Naive B cell (primary cell): ENCODE data around the gene RACK1. TPM values are rescaled to one million over a fixed set of nuclear protein-coding genes. Genes with fewer than 3 reads are reported as not detected.
A peak's percentile ranks its signal among the peaks of the same experiment; 100 is the strongest.
"Not testable (repeated sequence)": the region's sequence is repeated elsewhere in the genome, so short reads cannot be mapped to it uniquely, and the experiment has no call there.

Experiments used
- ATAC-seq, 2 donors: fragments of 150-1000 bp; cut with Tn5 transposase; 2 replicates each; pipeline ENCODE4 v1.10.0; 2021; ENCODE audit warnings: low read depth in 2 of 2, mild to moderate bottlenecking in 2 of 2, moderate library complexity in 2 of 2
- DNase-seq: peaks from one replicate; pipeline ENCODE4 v3.0.0; 2022
- H3K27ac Mint-ChIP-seq, 6 donors: one replicate each; pipeline ENCODE4 v1.8.0; 2020 to 2022; ENCODE audit warnings: mild to moderate bottlenecking in 6 of 6, mixed read lengths in 6 of 6, moderate library complexity in 5 of 6, inconsistent platforms in 2 of 6
- H3K27me3 Mint-ChIP-seq, 3 donors: one replicate each; pipeline ENCODE4 v1.8.0; 2021 to 2022; ENCODE audit warnings: mixed read lengths in 3 of 3, mild to moderate bottlenecking in 1 of 3
- H3K36me3 Mint-ChIP-seq, 2 donors: one replicate each; pipeline ENCODE4 v1.8.0; 2020 to 2022; ENCODE audit warnings: mixed read lengths in 2 of 2, inconsistent platforms in 1 of 2, mild to moderate bottlenecking in 1 of 2
- H3K4me1 Mint-ChIP-seq, 3 donors: one replicate each; pipeline ENCODE4 v1.8.0; 2020 to 2022; ENCODE audit warnings: mixed read lengths in 3 of 3, inconsistent platforms in 1 of 3, mild to moderate bottlenecking in 1 of 3, moderate library complexity in 1 of 3
- H3K4me3 Mint-ChIP-seq, 8 donors: one replicate each; pipeline ENCODE4 v1.8.0; 2020 to 2022; ENCODE audit warnings: mild to moderate bottlenecking in 8 of 8, mixed read lengths in 8 of 8, moderate library complexity in 8 of 8, inconsistent platforms in 2 of 8
- H3K9me3 Mint-ChIP-seq, 7 donors: one replicate each; pipeline ENCODE4 v1.8.0; 2020 to 2022; ENCODE audit warnings: mixed read lengths in 7 of 7, mild to moderate bottlenecking in 5 of 7, inconsistent platforms in 2 of 7, moderate library complexity in 1 of 7
- polyA plus RNA-seq, 6 donors: library from polyadenylated mRNA; unstranded; fragments of 300-500 nt; fragmentation: Illumina TruSeq; gene quantifications; one replicate each; pipeline ENCODE4 v1.2.3, GENCODE V29; 2021; ENCODE audit warnings: low read depth in 6 of 6

Gene RACK1
- polyA plus RNA-seq, 6 donors from 2014 or later = 2,383 to 2,887 (median 2,526) TPM

DNA sequence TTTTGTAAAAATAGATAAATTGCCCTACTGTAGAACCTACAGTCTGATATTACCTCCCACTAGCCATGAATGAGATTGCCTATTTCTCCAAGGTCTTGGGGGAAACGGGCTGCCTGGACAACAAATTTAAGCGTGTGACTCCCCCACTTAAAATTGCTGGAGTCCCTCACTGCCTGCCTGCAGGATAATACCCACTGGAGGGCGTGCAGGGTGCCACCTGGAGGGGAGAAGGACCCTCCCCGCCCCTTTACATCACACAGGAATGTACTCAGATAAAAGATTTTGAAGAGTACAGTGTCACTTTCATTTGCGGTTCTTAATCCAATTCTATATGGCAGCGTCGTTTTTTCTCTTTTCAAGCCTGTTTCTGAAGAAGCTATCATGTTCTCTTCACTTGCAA lies 32.5 kb downstream of the RACK1 start:
- Mint-ChIP-seq H3K4me3 (peak overlapping the region in 1 of 8 donors; percentile 67), H3K9me3 (peaks cover 0 to 10% (median 4%) of the 10 kb centered on the region in 7 donors), H3K36me3 (peaks cover 4 to 8% of the 10 kb centered on the region in 2 donors), H3K4me1 (peaks cover 22 to 25% (median 22%) of the 10 kb centered on the region in 3 donors), H3K27me3 (peaks cover 7 to 17% (median 10%) of the 10 kb centered on the region in 3 donors), H3K27ac (no peak overlapping the region)
- DNase-seq (no peak), ATAC-seq (no peak)

- not testable (repeated sequence) for H3K27ac Mint-ChIP-seq, H3K36me3 Mint-ChIP-seq, ATAC-seq, H3K9me3 Mint-ChIP-seq, DNase-seq
- Mint-ChIP-seq H3K4me3 (peak overlapping the region in 1 of 8 donors; percentile 67), H3K27me3 (peaks cover 12 to 22% (median 15%) of the 10 kb centered on the region in 3 donors), H3K4me1 (peaks cover 23 to 27% (median 25%) of the 10 kb centered on the region in 3 donors)
Measured at GRCh38 chr5:181210698-181211097, 33.0 kb downstream of the RACK1 start.

- H3K27me3 Mint-ChIP-seq = peaks cover 16 to 27% (median 20%) of the 10 kb centered on the region in 3 donors
- DNase-seq, H3K4me3 Mint-ChIP-seq, H3K9me3 Mint-ChIP-seq, ATAC-seq, H3K36me3 Mint-ChIP-seq: not testable (repeated sequence)
- peak overlapping the region in 1 of 6 donors; percentile 51 for H3K27ac Mint-ChIP-seq
- H3K4me1 Mint-ChIP-seq = peaks cover 26 to 32% (median 29%) of the 10 kb centered on the region in 3 donors
Measured at GRCh38 chr5:181210148-181210547, 33.6 kb downstream of the RACK1 start.

- not testable (repeated sequence) for H3K4me3 Mint-ChIP-seq, H3K36me3 Mint-ChIP-seq, H3K27ac Mint-ChIP-seq, H3K9me3 Mint-ChIP-seq, DNase-seq, ATAC-seq
- H3K4me1 Mint-ChIP-seq = peaks cover 29 to 41% (median 33%) of the 10 kb centered on the region in 3 donors
- peaks cover 20 to 31% (median 22%) of the 10 kb centered on the region in 3 donors for H3K27me3 Mint-ChIP-seq
Measured at GRCh38 chr5:181209006-181209405, 34.7 kb downstream of the RACK1 start.

- H3K4me1 Mint-ChIP-seq = peaks cover 31 to 43% (median 38%) of the 10 kb centered on the region in 3 donors
- H3K27ac Mint-ChIP-seq = peak overlapping the region; percentile 55 to 100 (median 98)
- H3K27me3 Mint-ChIP-seq = peaks cover 20 to 32% (median 30%) of the 10 kb centered on the region in 3 donors
- no peak for ATAC-seq
- peaks cover 0 to 10% (median 4%) of the 10 kb centered on the region in 7 donors for H3K9me3 Mint-ChIP-seq
- DNase-seq = no peak
- H3K4me3 Mint-ChIP-seq = peak overlapping the region; percentile 86 to 98 (median 94)
- peaks cover 4 to 8% of the 10 kb centered on the region in 2 donors for H3K36me3 Mint-ChIP-seq
Measured at GRCh38 chr5:181207960-181208253, 35.8 kb downstream of the RACK1 start.

DNA sequence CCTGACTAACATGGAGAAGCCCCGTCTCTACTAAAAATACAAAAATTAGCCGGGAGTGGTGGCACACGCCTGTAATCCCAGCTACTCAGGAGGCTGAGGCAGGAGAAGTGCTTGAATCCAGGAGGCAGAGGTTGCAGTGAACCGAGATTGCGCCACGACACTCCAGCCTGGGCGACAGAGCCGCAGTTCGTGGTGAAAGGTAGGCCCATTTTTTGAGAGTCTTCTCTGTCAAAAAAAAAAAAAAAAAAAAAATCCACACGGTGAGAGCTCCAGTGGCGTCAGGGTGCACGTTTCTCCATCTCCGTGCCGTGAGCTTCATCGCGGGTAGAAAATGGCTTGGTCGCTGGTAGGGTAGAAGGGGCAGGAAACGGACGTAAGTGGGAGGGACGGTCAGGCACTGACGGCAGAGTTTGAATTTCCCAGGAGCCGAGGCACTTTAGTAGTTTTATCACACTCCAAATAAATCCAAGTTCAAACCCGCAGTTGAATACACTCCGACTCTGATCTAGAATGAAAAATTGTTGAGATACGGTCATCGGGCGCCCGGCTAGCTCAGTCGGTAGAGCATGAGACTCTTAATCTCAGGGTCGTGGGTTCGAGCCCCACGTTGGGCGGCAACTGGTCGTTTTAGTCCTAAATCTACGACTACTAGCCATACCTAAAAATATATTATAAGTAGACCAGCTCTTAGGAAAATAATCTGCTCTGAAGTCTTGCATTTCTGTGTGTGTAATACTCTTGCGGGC lies 36.3 kb downstream of the RACK1 start:
- H3K27ac Mint-ChIP-seq = peak overlapping the region; percentile 63 to 100 (median 98)
- peaks cover 31 to 43% (median 38%) of the 10 kb centered on the region in 3 donors for H3K4me1 Mint-ChIP-seq
- peaks cover 4 to 8% of the 10 kb centered on the region in 2 donors for H3K36me3 Mint-ChIP-seq
- peaks cover 20 to 33% (median 30%) of the 10 kb centered on the region in 3 donors for H3K27me3 Mint-ChIP-seq
- peaks cover 0 to 10% (median 4%) of the 10 kb centered on the region in 7 donors for H3K9me3 Mint-ChIP-seq
- DNase-seq = peak; percentile 62
- peak; percentile 47 to 61 for ATAC-seq
- H3K4me3 Mint-ChIP-seq = peak overlapping the region; percentile 86 to 98 (median 94)

DNA sequence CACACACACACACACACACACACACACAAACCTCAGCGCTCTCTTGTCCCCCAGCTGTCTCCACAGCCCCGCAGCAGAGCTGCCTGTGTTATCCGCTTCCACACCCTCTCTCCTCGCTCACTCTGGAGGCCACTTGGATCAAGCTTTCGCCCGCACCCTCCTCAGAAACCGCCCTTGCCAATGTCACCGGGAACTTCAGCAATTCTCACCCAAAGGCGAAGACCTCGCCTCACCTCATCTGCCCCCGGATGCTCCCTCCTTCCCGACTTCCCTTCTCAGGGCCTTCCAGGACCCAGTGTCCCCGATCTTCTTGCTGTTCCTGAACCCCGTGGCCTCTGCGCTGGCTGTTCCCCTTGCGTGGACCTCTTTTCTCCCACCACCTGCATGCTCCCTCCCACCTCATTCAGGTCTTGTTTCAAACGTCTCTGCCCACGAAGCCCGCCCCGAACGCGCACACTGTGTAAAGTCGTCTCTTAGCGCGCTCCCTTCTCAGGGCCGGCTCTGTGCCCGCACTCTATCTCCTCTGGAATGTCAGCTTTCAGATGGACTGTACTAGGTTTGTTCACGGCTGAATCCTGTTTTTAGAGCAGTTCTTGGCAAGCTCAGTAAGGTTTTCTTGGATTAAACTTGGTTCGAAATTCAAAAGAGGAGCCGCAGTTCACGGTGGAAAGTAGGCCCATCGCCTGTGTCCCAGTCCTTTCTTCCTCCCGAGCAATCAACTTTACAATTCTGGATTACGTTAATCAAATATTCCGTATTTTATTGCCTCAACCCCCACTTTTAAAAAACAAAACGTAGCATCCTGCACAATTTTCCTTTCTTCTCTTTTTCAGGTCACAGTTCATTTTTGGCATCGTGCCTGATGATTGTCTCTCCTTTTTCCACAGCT lies 37.7 kb downstream of the RACK1 start:
- Mint-ChIP-seq H3K9me3 (peaks cover 0 to 10% (median 4%) of the 10 kb centered on the region in 7 donors), H3K4me3 (peak overlapping the region; percentile 86 to 98 (median 94)), H3K4me1 (peaks cover 31 to 43% (median 38%) of the 10 kb centered on the region in 3 donors), H3K36me3 (peaks cover 4 to 8% of the 10 kb centered on the region in 2 donors), H3K27me3 (peaks cover 20 to 33% (median 30%) of the 10 kb centered on the region in 3 donors), H3K27ac (peak overlapping the region; percentile 78 to 100 (median 98))
- peak; percentile 15 for DNase-seq
- ATAC-seq = peak; percentile 14 to 17

DNA sequence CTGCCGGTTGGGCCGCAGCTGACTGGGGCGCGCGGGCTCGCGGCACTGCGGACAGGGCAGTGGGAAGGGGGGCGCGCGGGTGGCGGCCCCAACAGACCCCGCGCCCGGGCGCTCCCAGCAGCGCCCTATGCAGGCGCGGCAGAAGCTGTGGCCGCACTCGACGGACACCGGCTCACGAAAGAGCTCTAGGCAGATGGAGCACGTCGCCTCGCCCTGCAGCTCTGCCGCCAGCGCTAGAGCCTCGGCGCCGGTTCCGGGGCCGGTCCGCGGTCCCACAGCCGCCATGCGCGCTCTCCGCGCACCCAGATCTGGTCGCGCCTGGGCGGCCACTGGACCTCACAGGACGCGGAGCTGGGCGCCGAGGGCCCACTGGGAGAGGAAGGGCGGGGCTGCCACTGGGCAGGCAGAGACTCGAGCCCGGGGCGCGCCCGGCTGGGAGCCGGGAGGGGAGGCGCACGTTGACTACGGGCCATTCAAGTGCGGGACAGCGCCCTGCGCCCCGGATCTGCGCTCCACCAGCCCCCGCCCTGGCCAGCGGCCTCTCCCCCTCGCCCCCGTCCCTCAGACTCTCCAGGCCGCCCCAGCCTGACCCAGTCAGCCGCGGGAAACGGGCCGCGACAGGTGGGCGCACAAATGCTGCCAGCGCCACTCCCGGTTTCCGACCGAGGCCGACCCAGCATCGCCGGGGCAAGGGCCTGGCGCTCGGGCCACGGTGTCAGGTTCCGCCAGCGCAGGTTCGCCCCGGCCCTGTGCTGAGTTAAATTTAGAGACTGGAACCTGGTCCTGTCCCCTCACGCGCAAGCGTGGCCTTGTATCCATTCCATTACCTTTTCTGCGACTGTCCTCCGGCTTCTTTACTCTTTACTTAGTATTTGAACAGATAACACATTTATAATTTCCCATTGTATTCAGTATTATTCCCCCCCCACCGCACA lies 38.6 kb downstream of the RACK1 start, which contains the start of gene TRIM7:
TSS of gene TRIM7 (minus strand) at position 371 of the 935 bp plus-strand sequence. CDS start at position 285, 86 bp downstream.
- DNase-seq (peak; percentile 15), ATAC-seq (no peak)
- peaks cover 0 to 10% (median 4%) of the 10 kb centered on the region in 7 donors for H3K9me3 Mint-ChIP-seq
- H3K36me3 Mint-ChIP-seq = peaks cover 4 to 8% of the 10 kb centered on the region in 2 donors
- peak within 1 kb of the TSS; percentile 86 to 98 (median 94) for H3K4me3 Mint-ChIP-seq
- H3K27me3 Mint-ChIP-seq = peaks cover 20 to 37% (median 30%) of the 10 kb centered on the region in 3 donors
- H3K4me1 Mint-ChIP-seq = peaks cover 31 to 43% (median 40%) of the 10 kb centered on the region in 3 donors
- H3K27ac Mint-ChIP-seq = peak within 1 kb of the TSS in 5 of 6 donors; percentile 78 to 100 (median 99)

DNA sequence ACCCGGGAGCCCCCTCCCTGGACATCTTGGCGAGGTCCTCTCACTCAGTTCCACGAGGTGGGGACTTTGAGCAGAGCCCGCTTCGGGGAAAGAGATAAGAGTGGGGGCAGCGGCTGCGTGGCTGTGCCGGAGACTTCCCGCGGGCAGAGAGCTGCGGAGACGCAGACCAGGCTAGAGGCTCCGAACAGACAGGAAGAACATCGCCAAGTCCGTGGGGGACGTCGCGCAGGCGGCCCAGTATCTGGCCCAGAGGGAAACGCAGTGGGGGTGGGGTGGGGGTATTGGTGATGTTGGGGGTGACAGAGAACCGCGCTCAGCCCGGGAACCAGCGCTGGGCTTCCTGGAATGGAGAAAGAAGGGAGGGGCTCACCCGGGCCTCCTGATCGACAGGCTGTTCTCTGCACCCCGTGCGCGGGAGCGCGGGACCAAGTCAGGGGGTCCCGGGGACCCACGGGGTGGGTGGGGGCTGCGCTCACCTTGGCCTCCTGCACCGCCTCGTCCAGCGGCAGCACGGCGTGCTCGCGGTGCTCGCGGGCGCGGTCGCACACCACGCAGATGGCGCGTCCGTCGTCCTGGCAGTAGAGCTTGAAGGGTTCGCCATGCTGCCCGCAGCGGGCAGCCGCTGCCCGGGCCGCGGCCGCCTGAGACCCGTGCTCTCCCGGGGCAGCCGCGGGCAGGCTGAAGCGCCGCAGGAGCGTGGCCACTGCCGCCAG lies 39.4 kb downstream of the RACK1 start:
- peaks cover 0 to 10% (median 4%) of the 10 kb centered on the region in 7 donors for H3K9me3 Mint-ChIP-seq
- ATAC-seq = peak in 1 of 2 donors; percentile 6
- peaks cover 4 to 8% of the 10 kb centered on the region in 2 donors for H3K36me3 Mint-ChIP-seq
- H3K4me1 Mint-ChIP-seq = peaks cover 34 to 46% (median 46%) of the 10 kb centered on the region in 3 donors
- H3K27ac Mint-ChIP-seq = peak overlapping the region in 3 of 6 donors; percentile 13 to 81 (median 48)
- peak; percentile 15 for DNase-seq
- H3K4me3 Mint-ChIP-seq = peak overlapping the region; percentile 86 to 93 (median 89)
- H3K27me3 Mint-ChIP-seq = peaks cover 20 to 38% (median 30%) of the 10 kb centered on the region in 3 donors

DNA sequence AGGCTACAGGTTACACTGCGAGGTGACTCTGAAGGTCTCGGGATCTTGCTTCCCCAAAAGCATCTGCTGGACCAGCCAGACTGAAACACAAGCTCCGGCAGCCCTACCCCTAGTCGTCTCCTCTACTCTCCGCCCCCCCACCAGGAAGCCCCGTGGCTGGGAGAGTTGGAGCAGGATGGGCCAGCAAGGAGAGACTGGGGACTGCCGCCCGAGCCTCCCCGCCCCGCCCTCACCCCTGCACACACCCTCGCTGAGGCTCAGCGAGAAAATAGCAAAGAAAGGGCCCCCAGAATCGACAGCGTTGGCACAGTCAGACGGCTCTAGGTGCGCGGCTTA lies 40.0 kb downstream of the RACK1 start:
- DNase-seq = no peak

DNA sequence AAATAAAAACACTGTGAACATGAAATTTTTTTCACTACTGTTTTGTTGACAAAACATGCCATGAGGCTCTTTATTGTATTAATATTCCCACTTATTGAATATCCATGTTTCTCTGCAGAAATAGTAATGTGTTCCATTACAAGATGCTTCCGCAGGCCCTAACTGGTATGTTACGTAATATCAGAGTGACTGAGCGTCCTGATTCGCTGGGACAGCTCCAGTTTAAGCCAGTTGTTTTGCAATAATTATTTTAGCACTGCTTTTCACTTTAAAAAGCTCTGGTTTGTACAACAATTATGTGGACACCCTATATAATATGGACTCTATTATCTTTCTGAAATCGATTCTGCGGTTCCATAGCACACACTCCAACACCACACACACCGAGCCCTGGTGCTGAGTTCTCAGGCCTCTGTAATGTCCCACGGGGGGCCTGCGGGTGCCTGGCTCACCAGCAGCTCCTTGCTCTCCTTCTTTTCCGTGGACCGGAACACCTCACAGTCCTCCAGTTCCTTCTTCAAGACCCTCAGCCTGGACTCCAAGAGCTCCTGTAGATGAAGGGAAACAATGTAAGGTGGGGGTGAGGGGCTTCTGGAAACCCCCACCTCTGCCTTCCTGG lies 40.5 kb downstream of the RACK1 start:
- H3K36me3 Mint-ChIP-seq = peaks cover 4 to 8% of the 10 kb centered on the region in 2 donors
- peaks cover 42 to 57% (median 52%) of the 10 kb centered on the region in 3 donors for H3K4me1 Mint-ChIP-seq
- peaks cover 0 to 10% (median 2%) of the 10 kb centered on the region in 7 donors for H3K9me3 Mint-ChIP-seq
- peak overlapping the region; percentile 60 to 93 (median 89) for H3K4me3 Mint-ChIP-seq
- H3K27me3 Mint-ChIP-seq = peaks cover 20 to 38% (median 30%) of the 10 kb centered on the region in 3 donors
- peak overlapping the region in 1 of 6 donors; percentile 66 for H3K27ac Mint-ChIP-seq
- DNase-seq (no peak), ATAC-seq (no peak)

More for the DNA sequence above, 40.0 kb downstream of the RACK1 start:
- ATAC-seq = peak in 1 of 2 donors; percentile 8
- Mint-ChIP-seq H3K4me1 (peaks cover 39 to 52% (median 49%) of the 10 kb centered on the region in 3 donors), H3K4me3 (peak overlapping the region; percentile 86 to 93 (median 89)), H3K27ac (peak overlapping the region in 1 of 6 donors; percentile 48), H3K36me3 (peaks cover 4 to 8% of the 10 kb centered on the region in 2 donors), H3K9me3 (peaks cover 0 to 10% (median 4%) of the 10 kb centered on the region in 7 donors), H3K27me3 (peaks cover 20 to 38% (median 30%) of the 10 kb centered on the region in 3 donors)
